H9 (cell line): ENCODE data around the gene EIF4A3. TPM values are rescaled to one million over a fixed set of nuclear protein-coding genes. Genes with fewer than 3 reads are reported as not detected.

Experiments
- DNase-seq: peaks from one replicate; pipeline ENCODE4 v3.0.0-alpha.2; 2017
- H2AFZ ChIP-seq: one replicate; pipeline ENCODE4 v1.6.1; 2013; ENCODE audit warnings: mild to moderate bottlenecking, low read length, control low read depth, moderate library complexity
- H2AK5ac ChIP-seq: 2 replicates; pipeline ENCODE4 v1.6.1; 2013; ENCODE audit warnings: low read length, control low read depth, mixed read lengths; ENCODE audit not compliant: insufficient read length
- H2BK120ac ChIP-seq: one replicate; pipeline ENCODE4 v1.6.1; 2013; ENCODE audit warnings: low read depth, mild to moderate bottlenecking, low read length, control low read depth, inconsistent platforms; ENCODE audit not compliant: poor library complexity, severe bottlenecking
- H2BK12ac ChIP-seq: 2 replicates; pipeline ENCODE4 v1.6.1; 2013; ENCODE audit warnings: low read length, control low read depth, mixed read lengths, low read depth; ENCODE audit not compliant: insufficient read length
- H2BK15ac ChIP-seq: 2 replicates; pipeline ENCODE4 v1.6.1; 2013; ENCODE audit warnings: low read depth, low read length, control low read depth
- H2BK20ac ChIP-seq: one replicate; pipeline ENCODE4 v1.6.1; 2013; ENCODE audit warnings: low read depth, mild to moderate bottlenecking, low read length, control low read depth, inconsistent platforms; ENCODE audit not compliant: poor library complexity, severe bottlenecking
- H2BK5ac ChIP-seq: 2 replicates; pipeline ENCODE4 v1.6.1; 2013; ENCODE audit warnings: low read length, control low read depth, mixed read lengths; ENCODE audit not compliant: insufficient read length
- H3K14ac ChIP-seq: 2 replicates; pipeline ENCODE4 v1.6.1; 2013; ENCODE audit warnings: low read length, control low read depth; ENCODE audit not compliant: insufficient read depth
- H3K18ac ChIP-seq: 2 replicates; pipeline ENCODE4 v1.6.1; 2013; ENCODE audit warnings: low read depth, mild to moderate bottlenecking, mixed read lengths, low read length, control low read depth; ENCODE audit not compliant: insufficient read length
- H3K23ac ChIP-seq: 2 replicates; pipeline ENCODE4 v1.6.1; 2013; ENCODE audit warnings: low read length, control low read depth, mixed read lengths, low read depth; ENCODE audit not compliant: insufficient read length
- H3K23me2 ChIP-seq: 2 replicates; pipeline ENCODE4 v1.6.1; 2013; ENCODE audit warnings: low read depth, mild to moderate bottlenecking, mixed read lengths, low read length, control low read depth; ENCODE audit not compliant: insufficient read length, poor library complexity, severe bottlenecking
- H3K27ac ChIP-seq: 2 replicates; pipeline ENCODE4 v1.5.1; 2013; ENCODE audit warnings: low read length, control low read depth, mixed read lengths, low read depth; ENCODE audit not compliant: insufficient read length
- H3K27me3 ChIP-seq: 2 replicates; pipeline ENCODE4 v1.6.1; 2013; ENCODE audit warnings: low read length, control low read depth, inconsistent platforms; ENCODE audit not compliant: insufficient read depth
- H3K4ac ChIP-seq: 2 replicates; pipeline ENCODE4 v1.6.1; 2013; ENCODE audit warnings: low read depth, mild to moderate bottlenecking, control low read depth, inconsistent platforms, low read length, moderate library complexity
- H3K4me1 ChIP-seq: 2 replicates; pipeline ENCODE4 v1.6.1; 2013; ENCODE audit warnings: low read length, control low read depth, inconsistent platforms; ENCODE audit not compliant: insufficient read depth
- H3K4me2 ChIP-seq: 2 replicates; pipeline ENCODE4 v1.6.1; 2013; ENCODE audit warnings: low read length, control low read depth, mixed read lengths; ENCODE audit not compliant: insufficient read length, insufficient read depth
- H3K56ac ChIP-seq: 2 replicates; pipeline ENCODE4 v1.6.1; 2013; ENCODE audit warnings: low read depth, mild to moderate bottlenecking, mixed read lengths, low read length, control low read depth; ENCODE audit not compliant: insufficient read length
- H3K79me1 ChIP-seq: 2 replicates; pipeline ENCODE4 v1.6.1; 2013; ENCODE audit warnings: low read depth, mild to moderate bottlenecking, moderate library complexity, low read length, control low read depth, inconsistent platforms; ENCODE audit not compliant: insufficient read depth, poor library complexity, severe bottlenecking
- H3K79me2 ChIP-seq: 2 replicates; pipeline ENCODE4 v1.6.1; 2013; ENCODE audit warnings: low read length, control low read depth, inconsistent platforms; ENCODE audit not compliant: insufficient read depth
- H3K9ac ChIP-seq: 2 replicates; pipeline ENCODE4 v1.6.1; 2013; ENCODE audit warnings: low read length, control low read depth, mixed read lengths; ENCODE audit not compliant: insufficient read length; ENCODE audit errors: extremely low read depth
- H3K9me3 ChIP-seq: one replicate; pipeline ENCODE4 v1.6.1; 2013; ENCODE audit warnings: low read depth, low read length, inconsistent platforms; ENCODE audit not compliant: control insufficient read depth
- H3T11ph ChIP-seq: one replicate; pipeline ENCODE4 v1.6.1; 2013; ENCODE audit warnings: mild to moderate bottlenecking, low read length, control low read depth, inconsistent platforms
- H4K20me1 ChIP-seq: one replicate; pipeline ENCODE4 v1.6.1; 2013; ENCODE audit not compliant: control insufficient read depth, insufficient read length, insufficient read depth
- H4K5ac ChIP-seq: 2 replicates; pipeline ENCODE4 v1.6.1; 2013; ENCODE audit warnings: low read depth, mild to moderate bottlenecking, mixed read lengths, low read length, control low read depth; ENCODE audit not compliant: insufficient read length
- H4K8ac ChIP-seq: replicated peaks from 2 replicates; pipeline ENCODE4 v1.6.1; 2013; ENCODE audit warnings: low read length, control low read depth, mixed read lengths, low read depth; ENCODE audit not compliant: insufficient read length
- H4K91ac ChIP-seq: 2 replicates; pipeline ENCODE4 v1.6.1; 2013; ENCODE audit warnings: low read depth, mild to moderate bottlenecking, moderate library complexity, mixed read lengths, low read length, control low read depth; ENCODE audit not compliant: insufficient read length
- H3K27ac Mint-ChIP-seq, 3 experiments: 2 replicates in 2 of 3; 3 replicates in 1 of 3; pipeline ENCODE4 v1.8.0; 2020 to 2021; ENCODE audit warnings: mixed read lengths in 3 of 3, mild to moderate bottlenecking in 1 of 3, moderate library complexity in 1 of 3
- H3K27me3 Mint-ChIP-seq: 2 replicates; pipeline ENCODE4 v1.8.0; 2021; ENCODE audit warnings: low read depth, mild to moderate bottlenecking, moderate library complexity, mixed read lengths
- H3K36me3 Mint-ChIP-seq, 3 experiments: 2 replicates in 2 of 3; 3 replicates in 1 of 3; pipeline ENCODE4 v1.8.0; 2020 to 2021; ENCODE audit warnings: low read depth in 3 of 3, mixed read lengths in 3 of 3; ENCODE audit not compliant: insufficient read depth in 1 of 3
- H3K4me1 Mint-ChIP-seq, 2 experiments: 2 replicates each; pipeline ENCODE4 v1.8.0; 2020; ENCODE audit warnings: mixed read lengths in 2 of 2
- H3K4me3 Mint-ChIP-seq, 2 experiments: 2 replicates in 1 of 2; 3 replicates in 1 of 2; pipeline ENCODE4 v1.8.0; 2020 to 2021; ENCODE audit warnings: mild to moderate bottlenecking in 2 of 2, mixed read lengths in 2 of 2, moderate library complexity in 1 of 2
- H3K9me3 Mint-ChIP-seq, 2 experiments: 2 replicates in 1 of 2; 3 replicates in 1 of 2; pipeline ENCODE4 v1.8.0; 2020; ENCODE audit warnings: mild to moderate bottlenecking in 2 of 2, mixed read lengths in 2 of 2, moderate library complexity in 1 of 2
- CTCF ChIP-seq: fragments of 200-600 bp; sonication (generic); conservative IDR thresholded peaks from 3 replicates; pipeline ENCODE4 v1.8.0; 2021; ENCODE audit warnings: antibody characterized with exemption, mild to moderate bottlenecking
- WGBS: extraction: QIAGEN DNeasy Blood & Tissue Kit; methylation state at CpG from one replicate; pipeline ENCODE4 v1.1.7; 2013; ENCODE audit warnings: missing lambda C conversion rate, low lambda C conversion rate, mixed read lengths; ENCODE audit not compliant: insufficient read length; ENCODE audit errors: extremely low coverage; 5-methylcytosine and 5-hydroxymethylcytosine counted together
- total RNA-seq: library from RNA; stranded (reverse); gene quantifications from 2 replicates; pipeline ENCODE4 v1.2.1, GENCODE V29; 2021

Gene EIF4A3
- total RNA-seq, 1 experiment from 2014 or later, result 162 TPM

DNA sequence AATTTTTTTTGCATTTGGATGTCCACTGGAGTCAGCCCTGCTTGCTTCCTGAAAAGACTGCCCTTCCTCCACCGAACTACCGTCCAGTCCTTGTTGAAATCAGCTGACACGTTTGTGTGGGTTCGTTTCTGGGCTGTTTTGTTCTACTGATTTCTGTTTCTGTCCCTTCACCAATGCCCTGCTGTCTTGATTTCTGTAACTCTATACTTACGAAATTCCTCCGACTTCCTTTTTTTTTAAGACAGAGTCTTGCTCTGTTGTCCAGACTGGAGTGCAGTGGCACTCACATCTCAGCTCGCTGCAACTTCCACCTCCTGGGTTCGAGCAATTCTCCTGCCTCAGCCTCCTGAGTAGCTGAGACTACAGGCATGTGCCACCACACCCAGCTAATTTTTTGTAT, 54.0 kb downstream of the EIF4A3 start:
- H3K9ac ChIP-seq, result no peak overlapping the region
- H3K79me1 ChIP-seq, result no peaks in the 10 kb centered on the region
- no peak overlapping the region for H2BK15ac ChIP-seq
- no peak overlapping the region for H4K5ac ChIP-seq
- H3K9me3 ChIP-seq, result no peaks in the 10 kb centered on the region
- no peak overlapping the region for H2AFZ ChIP-seq
- no peak overlapping the region for H2BK20ac ChIP-seq
- no peak overlapping the region for H3K27ac Mint-ChIP-seq
- H3K4me3 Mint-ChIP-seq, result no peak overlapping the region
- WGBS, result no CpG with 5 or more reads among the region's 8 CpGs
- H3K27me3 ChIP-seq, result no peaks in the 10 kb centered on the region
- H2BK120ac ChIP-seq, result no peak overlapping the region
- no peaks in the 10 kb centered on the region for H3K79me2 ChIP-seq
- no peak overlapping the region for H2AK5ac ChIP-seq
- H3K18ac ChIP-seq, result no peak overlapping the region
- no peak overlapping the region for H3K4me2 ChIP-seq
- no peaks in the 10 kb centered on the region; a peak in 1 of 5 replicates for H3K9me3 Mint-ChIP-seq
- H3K27me3 Mint-ChIP-seq, result peaks cover 2% of the 10 kb centered on the region
- H3K23me2 ChIP-seq, result no peaks in the 10 kb centered on the region
- no peaks in the 10 kb centered on the region for H4K20me1 ChIP-seq
- H3K56ac ChIP-seq, result no peak overlapping the region
- H3K14ac ChIP-seq, result no peak overlapping the region
- H4K8ac ChIP-seq, result no peak overlapping the region
- no peak overlapping the region for H2BK5ac ChIP-seq
- DNase-seq, result no peak
- H3K27ac ChIP-seq, result no peak overlapping the region
- no peak overlapping the region for H3K23ac ChIP-seq
- H2BK12ac ChIP-seq, result no peak overlapping the region
- no peaks in the 10 kb centered on the region for H3K4me1 ChIP-seq
- no peak for TF ChIP-seq CTCF
- H3T11ph ChIP-seq, result no peak overlapping the region
- H3K4me1 Mint-ChIP-seq, result peaks cover 3 to 4% of the 10 kb centered on the region in 2 experiments; a peak in 2 of 4 replicates
- no peak overlapping the region for H3K4ac ChIP-seq
- no peak overlapping the region for H4K91ac ChIP-seq
- H3K36me3 Mint-ChIP-seq, result peaks cover 0 to 4% (median 0%) of the 10 kb centered on the region in 3 experiments; a peak in 1 of 7 replicates
